Measurements from ENCODE around the gene CIB2. TPM values are rescaled to one million over a fixed set of nuclear protein-coding genes. Genes with fewer than 3 reads are reported as not detected.

Gene CIB2
- total RNA-seq, 4 donors from 2014 or later, result 8.4 to 19.5 (median 9.5) TPM

DNA sequence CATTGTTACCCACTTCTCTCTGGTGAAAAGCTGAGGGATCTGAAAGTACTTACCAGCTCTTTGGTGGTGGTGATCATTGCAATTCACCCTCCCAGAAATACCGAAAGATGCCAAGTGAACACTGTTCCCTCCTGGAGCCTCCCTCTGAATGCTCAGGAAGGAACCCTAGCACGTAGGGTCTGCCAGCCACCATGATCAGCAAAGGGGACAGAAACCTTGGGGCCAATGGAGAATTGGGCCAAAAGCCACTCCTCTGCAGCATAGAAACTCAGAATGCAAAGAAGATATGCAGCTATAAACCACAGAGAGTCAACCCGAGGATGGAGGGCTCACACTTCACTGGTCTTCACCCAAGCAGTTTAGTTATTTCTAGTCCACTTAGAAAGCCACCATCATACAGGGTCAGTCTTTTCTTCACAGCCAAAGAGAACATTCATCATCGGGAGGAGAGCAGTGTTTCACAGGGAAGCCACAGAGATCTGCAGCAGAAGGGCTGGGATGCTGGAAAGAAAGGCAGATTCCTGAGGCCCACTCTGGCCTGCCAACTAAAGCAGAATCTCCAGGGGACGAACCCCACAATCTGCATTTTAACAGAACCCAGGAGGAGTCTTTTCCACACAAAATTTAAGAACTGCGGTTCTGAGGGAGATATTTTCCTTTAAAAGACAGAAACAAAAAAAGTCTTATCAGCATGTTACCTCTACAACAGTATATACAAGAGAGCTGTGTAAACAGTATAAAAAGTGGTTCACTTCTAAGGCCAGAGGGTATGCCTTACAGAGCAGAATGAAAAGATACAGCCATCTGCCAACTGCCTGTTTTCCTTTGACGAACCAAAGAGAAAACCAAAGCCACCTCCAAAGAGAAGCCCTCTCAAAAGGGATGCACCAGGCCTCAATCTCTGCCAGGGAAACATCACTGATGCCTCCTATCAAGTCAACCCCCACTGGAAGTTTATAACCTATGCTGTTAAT, 65.0 kb downstream of the CIB2 start:
- H3K4me1 ChIP-seq, result peaks cover 59 to 100% (median 91%) of the 10 kb centered on the region in 4 donors
- TF ChIP-seq EP300 (IDR thresholded peaks at IDR 0.05; ENCODE audit: low read depth), result no peak
- TF ChIP-seq POLR2A (IDR thresholded peaks at IDR 0.05), result no peak
- no peak for TF ChIP-seq POLR2AphosphoS5 (IDR thresholded peaks at IDR 0.05)
- TF ChIP-seq, protein P1, sequence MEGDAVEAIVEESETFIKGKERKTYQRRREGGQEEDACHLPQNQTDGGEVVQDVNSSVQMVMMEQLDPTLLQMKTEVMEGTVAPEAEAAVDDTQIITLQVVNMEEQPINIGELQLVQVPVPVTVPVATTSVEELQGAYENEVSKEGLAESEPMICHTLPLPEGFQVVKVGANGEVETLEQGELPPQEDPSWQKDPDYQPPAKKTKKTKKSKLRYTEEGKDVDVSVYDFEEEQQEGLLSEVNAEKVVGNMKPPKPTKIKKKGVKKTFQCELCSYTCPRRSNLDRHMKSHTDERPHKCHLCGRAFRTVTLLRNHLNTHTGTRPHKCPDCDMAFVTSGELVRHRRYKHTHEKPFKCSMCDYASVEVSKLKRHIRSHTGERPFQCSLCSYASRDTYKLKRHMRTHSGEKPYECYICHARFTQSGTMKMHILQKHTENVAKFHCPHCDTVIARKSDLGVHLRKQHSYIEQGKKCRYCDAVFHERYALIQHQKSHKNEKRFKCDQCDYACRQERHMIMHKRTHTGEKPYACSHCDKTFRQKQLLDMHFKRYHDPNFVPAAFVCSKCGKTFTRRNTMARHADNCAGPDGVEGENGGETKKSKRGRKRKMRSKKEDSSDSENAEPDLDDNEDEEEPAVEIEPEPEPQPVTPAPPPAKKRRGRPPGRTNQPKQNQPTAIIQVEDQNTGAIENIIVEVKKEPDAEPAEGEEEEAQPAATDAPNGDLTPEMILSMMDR (IDR thresholded peaks at IDR 0.05), result no peak
- no peak overlapping the region for H3K4me3 ChIP-seq
- H3K36me3 ChIP-seq, result no peaks in the 10 kb centered on the region
- in situ Hi-C loops (cut with MboI; ENCODE audit: low pct_ligation_motif_present in 1 of 4, low pct_unique_long_range_greater_than_20kb in 1 of 4, low sequenced_read_pairs in 3 of 4) (no loop called here), intact Hi-C loops (cut with DNase I; ENCODE audit: low total_unique reads) (no loop called here)
- no peaks in the 10 kb centered on the region for H3K9me3 ChIP-seq
- DNase-seq, result no peak
- peak overlapping the region; percentile 87 to 98 (median 96) for H3K27ac ChIP-seq
- H3K27me3 ChIP-seq, result no peaks in the 10 kb centered on the region
- WGBS, 2 donors (ENCODE audit: low coverage in 1 of 2), result 30 to 45% methylated on average over 4 to 7 of the region's 7 CpGs

DNA sequence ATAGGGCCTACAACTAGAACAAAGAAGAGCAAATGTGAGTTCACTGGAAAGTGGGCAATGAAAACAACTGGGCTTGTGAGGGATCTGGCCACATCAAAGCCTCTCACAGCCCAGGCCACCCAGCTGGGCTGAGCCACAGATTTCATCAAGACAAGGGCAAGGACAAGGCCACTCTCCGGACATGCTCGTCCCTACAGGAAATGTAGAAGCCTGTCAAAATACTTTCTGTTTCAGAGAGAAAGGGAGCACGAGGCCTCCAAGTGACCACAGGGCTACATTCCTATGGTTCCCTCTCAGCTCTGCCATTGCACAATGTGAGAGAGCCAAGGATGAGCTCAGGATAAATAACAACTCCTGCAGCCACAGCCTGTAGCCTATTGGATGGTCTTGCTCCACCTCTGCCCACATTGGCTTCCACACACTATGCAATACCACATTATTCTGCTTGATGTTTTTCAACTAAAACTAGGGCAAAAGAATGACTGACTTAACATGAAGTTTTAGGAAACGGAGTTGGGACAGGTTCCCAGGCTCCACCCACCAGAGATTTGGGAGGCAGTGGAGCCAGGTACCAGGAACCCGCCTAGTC, 65.9 kb downstream of the CIB2 start:
- H3K27me3 ChIP-seq, result no peaks in the 10 kb centered on the region
- no peak overlapping the region for H3K4me3 ChIP-seq
- no peaks in the 10 kb centered on the region for H3K36me3 ChIP-seq
- intact Hi-C loops (cut with DNase I; ENCODE audit: low total_unique reads) (no loop called here), in situ Hi-C loops (cut with MboI; ENCODE audit: low pct_ligation_motif_present in 1 of 4, low pct_unique_long_range_greater_than_20kb in 1 of 4, low sequenced_read_pairs in 3 of 4) (no loop called here)
- peak overlapping the region; percentile 87 to 98 (median 96) for H3K27ac ChIP-seq
- DNase-seq, result peak; percentile 66
- no peak for TF ChIP-seq EP300 (IDR thresholded peaks at IDR 0.05; ENCODE audit: low read depth)
- TF ChIP-seq POLR2AphosphoS5 (IDR thresholded peaks at IDR 0.05), result peak; percentile 55 to 78 (median 60)
- no peak for TF ChIP-seq POLR2A (IDR thresholded peaks at IDR 0.05)
- TF ChIP-seq, protein P1 (IDR thresholded peaks at IDR 0.05), result no peak
- WGBS, 2 donors (ENCODE audit: low coverage in 1 of 2), result 25 to 59% methylated on average over 2 to 5 of the region's 5 CpGs
- no peaks in the 10 kb centered on the region for H3K9me3 ChIP-seq
- peaks cover 59 to 97% (median 89%) of the 10 kb centered on the region in 4 donors for H3K4me1 ChIP-seq

DNA sequence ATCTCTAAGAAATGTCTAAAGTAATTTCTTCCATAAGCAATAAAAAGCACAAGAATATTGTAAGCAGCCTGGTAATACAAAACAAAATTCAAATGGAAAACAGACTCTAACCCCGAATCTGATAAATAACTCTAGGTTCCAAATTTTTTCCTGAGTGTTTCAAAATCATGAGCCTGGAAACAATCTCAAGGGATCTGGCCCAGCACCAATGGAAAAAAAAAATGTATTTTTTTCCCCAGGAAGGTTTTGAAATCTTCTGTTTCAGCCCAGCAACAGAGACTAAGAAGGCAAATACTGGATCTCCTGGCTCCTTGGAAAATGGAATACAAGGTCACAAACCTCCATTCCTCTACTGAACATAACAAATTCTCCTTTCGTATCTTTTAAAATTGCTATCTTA, 66.7 kb downstream of the CIB2 start:
- 66 to 72% methylated on average over 2 of the region's 2 CpGs for WGBS, 2 donors (ENCODE audit: low coverage in 1 of 2)
- no peaks in the 10 kb centered on the region for H3K36me3 ChIP-seq
- no peak for DNase-seq
- TF ChIP-seq POLR2A (IDR thresholded peaks at IDR 0.05) (no peak), EP300 (IDR thresholded peaks at IDR 0.05; ENCODE audit: low read depth) (no peak), POLR2AphosphoS5 (IDR thresholded peaks at IDR 0.05) (no peak)
- TF ChIP-seq, protein P1 (IDR thresholded peaks at IDR 0.05), result no peak
- peak overlapping the region; percentile 87 to 98 (median 96) for H3K27ac ChIP-seq
- in situ Hi-C loops (cut with MboI; ENCODE audit: low pct_ligation_motif_present in 1 of 4, low pct_unique_long_range_greater_than_20kb in 1 of 4, low sequenced_read_pairs in 3 of 4), result no loop called here
- no peaks in the 10 kb centered on the region for H3K9me3 ChIP-seq
- no peak overlapping the region for H3K4me3 ChIP-seq
- no peaks in the 10 kb centered on the region for H3K27me3 ChIP-seq
- intact Hi-C loops (cut with DNase I; ENCODE audit: low total_unique reads), result no loop called here
- peaks cover 55 to 97% (median 89%) of the 10 kb centered on the region in 4 donors for H3K4me1 ChIP-seq

DNA sequence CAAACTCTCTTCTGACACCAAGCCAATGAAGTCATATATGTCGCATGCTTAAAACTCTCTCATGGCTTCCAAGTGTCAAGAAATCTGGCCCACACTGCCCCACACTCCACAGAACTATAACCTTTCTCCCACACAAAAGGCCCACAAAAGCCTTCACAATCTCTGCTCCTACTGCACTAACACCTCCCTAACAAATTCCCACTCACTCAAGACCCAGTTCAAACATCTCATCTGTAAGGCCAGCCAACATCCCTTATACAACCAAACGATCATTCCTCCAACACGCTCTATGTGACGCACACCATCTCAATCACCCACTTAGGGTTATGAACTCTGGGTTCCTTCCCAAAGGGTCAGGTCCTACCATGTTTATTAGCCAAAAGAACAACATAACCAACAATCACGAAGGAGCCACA, 67.3 kb downstream of the CIB2 start:
- WGBS, 2 donors (ENCODE audit: low coverage in 1 of 2), result 67 to 83% methylated on average over 5 of the region's 5 CpGs
- no peaks in the 10 kb centered on the region for H3K9me3 ChIP-seq
- TF ChIP-seq, protein P1 (IDR thresholded peaks at IDR 0.05), result no peak
- TF ChIP-seq EP300 (IDR thresholded peaks at IDR 0.05; ENCODE audit: low read depth), result no peak
- peak in 1 of 3 donors; percentile 37 for TF ChIP-seq POLR2AphosphoS5 (IDR thresholded peaks at IDR 0.05)
- no peak for TF ChIP-seq POLR2A (IDR thresholded peaks at IDR 0.05)
- H3K36me3 ChIP-seq, result no peaks in the 10 kb centered on the region
- no peaks in the 10 kb centered on the region for H3K27me3 ChIP-seq
- intact Hi-C loops (cut with DNase I; ENCODE audit: low total_unique reads) (no loop called here), in situ Hi-C loops (cut with MboI; ENCODE audit: low pct_ligation_motif_present in 1 of 4, low pct_unique_long_range_greater_than_20kb in 1 of 4, low sequenced_read_pairs in 3 of 4) (no loop called here)
- no peak overlapping the region for H3K4me3 ChIP-seq
- peaks cover 53 to 97% (median 89%) of the 10 kb centered on the region in 4 donors for H3K4me1 ChIP-seq
- no peak for DNase-seq
- H3K27ac ChIP-seq, result peak overlapping the region; percentile 87 to 98 (median 96)

Data from transverse colon (tissue), 4 donors.